Measurements from ENCODE around the gene GORAB. TPM values are rescaled to one million over a fixed set of nuclear protein-coding genes. Genes with fewer than 3 reads are reported as not detected.
A peak's percentile ranks its signal among the peaks of the same experiment; 100 is the strongest.

GORAB gene
- total RNA-seq, 1 donor = 18.1 TPM

DNA sequence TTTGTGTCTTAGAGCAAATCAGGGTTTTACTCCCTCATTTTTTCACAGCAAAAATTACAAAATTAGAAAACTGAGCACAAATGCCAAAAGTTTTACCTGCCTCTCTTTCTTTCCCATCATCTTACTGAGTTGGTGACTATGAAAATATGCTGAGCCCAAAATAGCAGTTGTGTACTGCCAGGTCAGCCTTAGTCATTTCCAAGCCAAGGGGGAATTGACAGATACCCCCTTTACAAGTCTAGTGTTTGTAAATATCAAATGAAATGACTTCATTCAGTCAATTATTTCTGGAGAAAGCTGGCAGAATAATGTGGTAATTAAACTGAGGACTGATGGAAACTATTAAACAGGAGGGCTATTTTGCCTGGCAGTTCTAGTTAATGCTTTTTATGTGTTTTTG lies 11.4 kb upstream of the GORAB start:
- TF ChIP-seq, protein P1, sequence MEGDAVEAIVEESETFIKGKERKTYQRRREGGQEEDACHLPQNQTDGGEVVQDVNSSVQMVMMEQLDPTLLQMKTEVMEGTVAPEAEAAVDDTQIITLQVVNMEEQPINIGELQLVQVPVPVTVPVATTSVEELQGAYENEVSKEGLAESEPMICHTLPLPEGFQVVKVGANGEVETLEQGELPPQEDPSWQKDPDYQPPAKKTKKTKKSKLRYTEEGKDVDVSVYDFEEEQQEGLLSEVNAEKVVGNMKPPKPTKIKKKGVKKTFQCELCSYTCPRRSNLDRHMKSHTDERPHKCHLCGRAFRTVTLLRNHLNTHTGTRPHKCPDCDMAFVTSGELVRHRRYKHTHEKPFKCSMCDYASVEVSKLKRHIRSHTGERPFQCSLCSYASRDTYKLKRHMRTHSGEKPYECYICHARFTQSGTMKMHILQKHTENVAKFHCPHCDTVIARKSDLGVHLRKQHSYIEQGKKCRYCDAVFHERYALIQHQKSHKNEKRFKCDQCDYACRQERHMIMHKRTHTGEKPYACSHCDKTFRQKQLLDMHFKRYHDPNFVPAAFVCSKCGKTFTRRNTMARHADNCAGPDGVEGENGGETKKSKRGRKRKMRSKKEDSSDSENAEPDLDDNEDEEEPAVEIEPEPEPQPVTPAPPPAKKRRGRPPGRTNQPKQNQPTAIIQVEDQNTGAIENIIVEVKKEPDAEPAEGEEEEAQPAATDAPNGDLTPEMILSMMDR (IDR thresholded peaks at IDR 0.05; ENCODE audit: insufficient read depth, low read depth, low read length) = no peak
- no peak overlapping the region for H3K4me3 ChIP-seq (ENCODE audit: low read depth, low read length)
- no peak for DNase-seq (ENCODE audit: low read depth)

DNA sequence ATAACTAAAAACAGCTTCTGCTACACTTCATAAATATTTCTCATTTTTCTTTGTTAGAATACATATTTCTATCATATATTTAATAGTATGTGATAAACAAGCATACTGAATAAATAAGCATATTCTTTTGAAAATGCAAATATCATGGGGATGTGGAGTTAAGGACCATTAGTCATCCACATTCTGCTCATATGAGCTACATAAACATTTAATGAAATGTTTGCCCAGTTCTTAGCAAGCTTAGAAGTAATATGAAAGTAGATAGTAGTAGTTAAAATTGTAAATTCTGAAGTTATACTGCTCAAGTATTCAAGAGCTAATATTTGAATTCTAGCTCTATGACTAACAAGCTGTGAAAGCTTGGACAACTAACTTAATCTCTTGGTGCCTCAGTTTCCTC lies 10.1 kb upstream of the GORAB start:
- TF ChIP-seq, protein P1 (IDR thresholded peaks at IDR 0.05; ENCODE audit: insufficient read depth, low read depth, low read length) = no peak
- DNase-seq (ENCODE audit: low read depth) = no peak

DNA sequence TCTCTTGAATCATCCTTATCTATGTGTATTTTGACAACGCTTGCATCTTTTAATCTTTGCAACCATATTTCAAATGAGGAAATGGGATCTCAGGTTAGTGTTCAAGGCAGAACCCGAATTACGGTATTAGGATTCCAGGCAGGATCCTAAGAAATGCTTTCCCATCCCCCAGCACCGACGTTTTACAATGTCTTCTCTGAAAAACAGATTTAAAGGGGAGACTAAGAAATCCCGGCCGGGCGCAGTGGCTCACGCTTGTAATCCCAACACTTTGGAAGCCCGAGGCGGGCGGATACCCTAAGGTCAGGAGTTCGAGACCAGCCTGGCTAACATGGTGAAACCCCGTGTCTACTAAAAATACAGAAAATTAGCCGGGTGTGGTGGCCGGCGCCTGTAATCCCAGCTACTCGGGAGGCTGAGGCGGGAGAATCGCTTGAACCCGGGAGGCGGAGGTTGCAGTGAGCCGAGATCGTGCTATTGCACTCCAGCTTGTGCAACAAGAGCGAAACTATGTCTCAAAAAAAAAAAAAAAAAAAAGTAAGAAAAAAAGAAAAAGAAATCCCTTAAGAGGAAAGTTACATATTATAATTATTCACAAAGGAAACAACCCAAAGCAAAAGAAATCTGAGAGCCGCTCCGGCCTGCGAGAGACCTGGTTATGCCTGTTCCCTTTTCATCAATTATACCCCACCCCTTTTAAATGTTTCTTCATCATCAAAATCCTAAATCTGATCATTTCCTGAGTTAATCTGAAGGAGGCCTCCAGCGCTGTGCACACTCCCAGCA lies 801 bp upstream of the GORAB start:
- peak overlapping the region; percentile 81 for H3K4me3 ChIP-seq (ENCODE audit: low read depth, low read length)
- DNase-seq (ENCODE audit: low read depth) = peak; percentile 63
- TF ChIP-seq, protein P1 (IDR thresholded peaks at IDR 0.05; ENCODE audit: insufficient read depth, low read depth, low read length) = no peak

More for the DNA sequence above, 10.1 kb upstream of the GORAB start:
- H3K4me3 ChIP-seq (ENCODE audit: low read depth, low read length) = no peak overlapping the region

DNA sequence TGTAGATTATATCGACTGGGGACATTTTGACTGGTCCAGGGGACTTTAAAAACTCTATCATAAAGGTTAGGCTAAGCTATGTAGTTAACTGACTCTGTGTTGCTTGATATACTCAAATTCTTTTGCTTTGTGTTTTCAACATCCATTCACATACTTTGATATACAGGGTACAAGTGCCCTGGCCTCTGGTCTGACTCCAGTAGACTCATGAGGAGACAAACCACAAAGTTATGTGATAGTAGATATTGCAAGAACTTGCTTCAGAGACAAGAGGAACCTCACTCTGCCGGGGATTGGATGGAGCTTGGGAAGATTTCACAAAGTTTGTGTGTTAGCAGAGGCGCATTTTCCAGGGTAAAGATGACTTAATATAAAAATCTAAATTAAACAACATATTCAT lies 1.3 kb downstream of the GORAB start:
- peak overlapping the region; percentile 81 for H3K4me3 ChIP-seq (ENCODE audit: low read depth, low read length)
- TF ChIP-seq, protein P1 (IDR thresholded peaks at IDR 0.05; ENCODE audit: insufficient read depth, low read depth, low read length) = no peak
- DNase-seq (ENCODE audit: low read depth) = peak; percentile 70

DNA sequence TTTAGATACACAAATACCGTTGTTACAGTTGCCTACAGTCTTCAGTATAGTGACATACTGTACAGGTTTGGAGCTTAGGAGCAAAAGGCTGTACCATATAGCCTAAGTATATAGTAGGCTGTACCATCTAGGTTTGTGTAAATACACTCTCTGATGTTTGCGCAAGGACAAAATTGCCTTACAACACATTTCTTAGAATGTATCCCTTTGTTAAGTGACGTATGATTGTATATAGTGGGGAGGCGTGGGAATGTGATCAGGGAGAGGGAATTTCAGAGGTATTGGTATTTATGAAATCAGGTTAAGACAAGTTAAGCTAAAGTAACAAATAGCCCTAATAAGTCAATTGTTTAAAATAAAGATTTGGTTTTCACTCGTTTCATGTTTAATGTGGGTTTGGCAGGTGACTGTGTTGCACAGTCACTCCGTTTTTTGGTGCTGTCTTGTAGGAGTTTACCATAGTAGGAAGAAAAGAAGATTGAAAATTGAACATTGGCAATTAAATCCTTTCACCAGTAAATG lies 2.7 kb downstream of the GORAB start:
- DNase-seq (ENCODE audit: low read depth) = no peak
- H3K4me3 ChIP-seq (ENCODE audit: low read depth, low read length) = no peak overlapping the region
- TF ChIP-seq, protein P1 (IDR thresholded peaks at IDR 0.05; ENCODE audit: insufficient read depth, low read depth, low read length) = no peak

DNA sequence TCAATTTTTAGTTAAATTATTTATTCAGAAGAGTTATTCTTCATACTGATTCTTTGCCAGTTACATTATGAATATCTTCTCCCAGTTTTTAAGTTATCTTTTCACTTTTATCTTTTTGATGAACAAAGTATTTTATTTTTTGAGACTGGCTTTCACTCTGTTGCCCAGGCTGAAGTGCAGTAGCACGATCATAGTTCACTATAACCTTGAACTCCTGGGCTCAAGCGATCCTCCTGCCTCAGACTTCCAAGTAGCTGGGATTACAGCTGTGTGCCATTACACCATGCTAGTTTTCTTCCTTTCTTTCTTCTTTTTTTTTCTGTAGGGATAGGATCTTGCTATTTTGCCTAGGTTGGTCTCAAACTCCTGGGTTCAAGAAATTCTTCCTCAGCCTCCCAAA lies 3.5 kb downstream of the GORAB start:
- no peak for DNase-seq (ENCODE audit: low read depth)
- H3K4me3 ChIP-seq (ENCODE audit: low read depth, low read length) = no peak overlapping the region
- TF ChIP-seq, protein P1 (IDR thresholded peaks at IDR 0.05; ENCODE audit: insufficient read depth, low read depth, low read length) = no peak
